ENCODE data around the gene HK1. TPM values are rescaled to one million over a fixed set of nuclear protein-coding genes. Genes with fewer than 3 reads are reported as not detected.

Gene HK1
- total RNA-seq, 2 experiments from 2014 or later, result 213 to 220 TPM

DNA sequence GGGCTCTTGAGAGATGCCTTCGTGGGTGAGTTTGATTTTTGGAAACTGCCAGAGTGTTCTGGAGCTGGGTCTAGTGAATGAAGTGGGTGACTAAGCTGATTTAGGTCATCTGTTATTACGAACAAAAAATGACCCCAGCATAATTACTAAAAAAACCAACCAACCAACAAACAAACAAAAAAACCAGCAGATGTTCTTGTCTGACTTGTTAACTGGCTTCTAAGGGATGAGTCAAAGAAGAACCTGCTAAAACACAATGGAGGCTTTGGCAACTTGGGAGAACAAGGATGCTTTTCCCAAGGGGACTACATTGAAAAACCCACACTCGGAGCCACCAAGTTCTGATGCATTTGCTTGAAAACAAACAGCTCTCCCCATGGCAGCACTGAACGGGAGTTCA is 126.9 kb downstream of the HK1 start:
- H3K4me3 Mint-ChIP-seq, result no peak overlapping the region
- peak overlapping the region; percentile 28 for H3K27ac Mint-ChIP-seq
- H3K27me3 Mint-ChIP-seq, result no peaks in the 10 kb centered on the region
- peaks cover 17% of the 10 kb centered on the region for H3K4me1 Mint-ChIP-seq (ENCODE audit: low read depth)
- POLR2A ChIA-PET, result no interaction called here
- H3K9me3 Mint-ChIP-seq, result no peaks in the 10 kb centered on the region
- no peak for DNase-seq
- H3K36me3 Mint-ChIP-seq, result peaks cover 23% of the 10 kb centered on the region
- intact Hi-C loops (cut with micrococcal nuclease), result loop anchor here (5.0 kb wide), 3 partner anchors 183 to 408 kb away; partner anchors contain the start of genes FAM241B and HKDC1
- CTCF ChIA-PET, result interaction anchor here (0.6 to 4.1 kb wide), 2 partner anchors 103 to 224 kb away, joined by 3 to 50 read pairs; no protein-coding TSS in a partner anchor

DNA sequence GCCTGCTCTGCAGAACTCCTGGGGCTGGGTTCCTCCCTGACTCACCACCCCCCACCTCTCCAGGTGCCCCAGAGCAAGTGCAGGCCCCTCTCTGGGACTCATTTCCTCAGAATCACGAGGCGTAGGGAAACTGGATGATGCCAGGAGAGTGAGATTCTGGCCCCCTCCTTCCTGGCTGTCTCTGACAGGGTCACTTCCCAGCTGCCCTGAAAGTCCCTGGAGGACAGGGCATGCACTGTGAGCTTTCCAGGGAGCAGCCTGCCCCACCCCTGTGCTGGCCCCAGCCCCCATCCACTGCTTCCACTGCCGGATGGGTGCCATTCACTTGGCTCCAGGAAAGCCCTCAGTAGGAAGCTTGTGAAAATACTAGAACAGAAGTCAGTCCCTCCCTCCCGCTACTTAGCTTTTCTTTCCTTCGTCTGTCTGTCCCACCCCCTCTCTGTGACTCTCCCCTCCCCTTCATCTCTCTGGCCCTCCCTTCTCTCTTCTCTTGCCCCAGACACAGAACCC is 128.1 kb downstream of the HK1 start:
- ChIA-PET POLR2A (interaction anchor here (1.3 kb wide), 1 partner anchor 101 kb away, joined by 6 read pairs; no protein-coding TSS in a partner anchor), CTCF (interaction anchor here (0.6 to 4.1 kb wide), 9 partner anchors 8 to 176 kb away, joined by 3 to 50 read pairs (median 5); no protein-coding TSS in a partner anchor)
- intact Hi-C loops (cut with micrococcal nuclease), result loop anchor here (5.0 kb wide), 3 partner anchors 184 to 409 kb away; partner anchors contain the start of genes FAM241B and HKDC1
- peak overlapping the region; percentile 51 for H3K27ac Mint-ChIP-seq
- H3K4me1 Mint-ChIP-seq (ENCODE audit: low read depth), result peaks cover 17% of the 10 kb centered on the region
- no peak for DNase-seq
- H3K27me3 Mint-ChIP-seq, result no peaks in the 10 kb centered on the region
- peaks cover 15% of the 10 kb centered on the region for H3K36me3 Mint-ChIP-seq
- no peak overlapping the region for H3K4me3 Mint-ChIP-seq
- H3K9me3 Mint-ChIP-seq, result no peaks in the 10 kb centered on the region

DNA sequence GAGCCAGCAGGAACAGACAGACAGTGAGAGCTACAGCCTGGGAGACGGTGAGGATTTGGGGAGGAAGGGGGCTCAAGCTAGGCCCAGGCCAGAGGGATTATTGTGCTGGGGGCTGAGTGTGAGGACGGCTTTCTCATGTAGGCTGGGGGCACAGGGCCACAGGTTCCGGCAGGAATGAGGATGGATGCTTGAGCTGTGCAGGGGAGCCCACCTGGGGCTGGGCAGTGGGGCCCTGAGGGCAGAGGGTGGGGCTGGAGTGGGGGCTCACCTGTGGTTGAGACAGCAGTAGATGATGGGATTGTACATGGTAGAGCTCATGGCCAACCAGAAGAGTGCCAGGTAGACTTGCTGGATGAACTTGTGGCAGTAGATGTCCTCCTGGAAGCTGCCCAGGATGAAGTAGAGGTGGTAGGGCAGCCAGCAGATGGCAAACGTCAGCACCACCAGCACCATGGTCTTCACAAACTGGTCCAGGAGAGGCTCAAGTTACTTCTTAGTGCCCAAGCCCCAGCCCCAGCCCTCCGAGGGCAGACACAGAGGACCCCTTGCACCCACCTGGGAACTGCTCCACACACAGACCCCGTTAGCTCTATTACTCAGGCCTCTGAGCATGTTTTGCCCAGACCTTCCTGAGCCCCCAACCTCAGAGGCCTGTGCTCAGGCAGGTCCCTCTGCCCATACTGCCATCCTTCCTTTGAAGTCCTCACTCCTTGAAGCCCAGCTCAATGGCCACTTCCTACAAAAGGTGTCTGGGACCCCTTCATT is 128.7 kb downstream of the HK1 start:
- Mint-ChIP-seq H3K4me3 (no peak overlapping the region), H3K27me3 (no peaks in the 10 kb centered on the region), H3K4me1 (ENCODE audit: low read depth) (peaks cover 17% of the 10 kb centered on the region), H3K9me3 (no peaks in the 10 kb centered on the region), H3K36me3 (peaks cover 11% of the 10 kb centered on the region), H3K27ac (peak overlapping the region; percentile 51)
- POLR2A ChIA-PET, result interaction anchor here (1.3 kb wide), 2 partner anchors 89 to 101 kb away, joined by 4 to 6 read pairs; no protein-coding TSS in a partner anchor
- DNase-seq, result no peak
- CTCF ChIA-PET, result interaction anchor here (0.6 to 4.1 kb wide), 21 partner anchors 9 to 200 kb away, joined by 3 to 50 read pairs (median 4); partner anchors contain the start of gene TSPAN15
- intact Hi-C loops (cut with micrococcal nuclease), result loop anchor here (5.0 kb wide), 3 partner anchors 185 to 410 kb away; partner anchors contain the start of genes FAM241B and HKDC1

DNA sequence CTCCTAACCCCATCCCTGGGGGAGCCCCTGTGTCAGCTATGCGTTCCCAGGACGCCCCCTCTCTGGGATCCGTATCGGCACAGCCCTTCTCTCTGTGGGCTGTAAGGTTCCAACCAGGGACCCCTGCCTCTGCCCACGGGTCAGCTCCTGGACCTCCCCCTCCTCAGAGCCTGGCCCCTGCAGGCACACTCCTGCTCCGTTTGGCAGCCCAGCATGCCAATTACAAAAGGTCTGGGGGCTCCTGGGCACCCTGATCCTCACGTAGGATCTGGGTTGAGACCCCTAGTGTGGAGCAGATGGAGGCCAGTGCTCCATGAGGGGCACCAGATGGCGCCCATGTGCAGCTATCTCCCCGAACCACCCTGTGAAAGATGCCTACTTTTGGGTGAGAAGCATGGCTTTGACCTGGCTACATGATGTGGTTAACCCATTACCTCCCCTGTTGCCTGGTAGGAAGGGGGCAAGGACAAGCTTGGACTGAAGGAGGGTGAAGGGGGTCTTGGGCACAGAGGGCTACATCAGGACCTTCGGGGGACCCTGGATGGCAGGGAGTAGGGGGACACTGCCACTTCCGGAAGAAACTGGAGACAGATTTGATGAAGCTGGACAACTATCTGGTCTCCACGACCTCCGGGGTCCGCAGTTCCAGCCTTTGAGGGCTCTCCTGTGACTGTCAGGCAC is 129.5 kb downstream of the HK1 start:
- no peak overlapping the region for H3K4me3 Mint-ChIP-seq
- intact Hi-C loops (cut with micrococcal nuclease), result loop anchor here (1.0 to 5.0 kb wide), 8 partner anchors 17 to 410 kb away; partner anchors contain the start of genes FAM241B and HKDC1
- no peak overlapping the region for H3K27ac Mint-ChIP-seq
- no peaks in the 10 kb centered on the region for H3K27me3 Mint-ChIP-seq
- peak; percentile 40 for DNase-seq
- H3K4me1 Mint-ChIP-seq (ENCODE audit: low read depth), result peaks cover 17% of the 10 kb centered on the region
- ChIA-PET POLR2A (interaction anchor here (0.9 to 1.3 kb wide), 4 partner anchors 12 to 100 kb away, joined by 3 to 6 read pairs (median 4); no protein-coding TSS in a partner anchor), CTCF (interaction anchor here (0.6 to 4.1 kb wide), 31 partner anchors 10 to 222 kb away, joined by 3 to 50 read pairs (median 4); partner anchors contain the start of gene TSPAN15)
- H3K9me3 Mint-ChIP-seq, result no peaks in the 10 kb centered on the region
- peaks cover 7% of the 10 kb centered on the region for H3K36me3 Mint-ChIP-seq

DNA sequence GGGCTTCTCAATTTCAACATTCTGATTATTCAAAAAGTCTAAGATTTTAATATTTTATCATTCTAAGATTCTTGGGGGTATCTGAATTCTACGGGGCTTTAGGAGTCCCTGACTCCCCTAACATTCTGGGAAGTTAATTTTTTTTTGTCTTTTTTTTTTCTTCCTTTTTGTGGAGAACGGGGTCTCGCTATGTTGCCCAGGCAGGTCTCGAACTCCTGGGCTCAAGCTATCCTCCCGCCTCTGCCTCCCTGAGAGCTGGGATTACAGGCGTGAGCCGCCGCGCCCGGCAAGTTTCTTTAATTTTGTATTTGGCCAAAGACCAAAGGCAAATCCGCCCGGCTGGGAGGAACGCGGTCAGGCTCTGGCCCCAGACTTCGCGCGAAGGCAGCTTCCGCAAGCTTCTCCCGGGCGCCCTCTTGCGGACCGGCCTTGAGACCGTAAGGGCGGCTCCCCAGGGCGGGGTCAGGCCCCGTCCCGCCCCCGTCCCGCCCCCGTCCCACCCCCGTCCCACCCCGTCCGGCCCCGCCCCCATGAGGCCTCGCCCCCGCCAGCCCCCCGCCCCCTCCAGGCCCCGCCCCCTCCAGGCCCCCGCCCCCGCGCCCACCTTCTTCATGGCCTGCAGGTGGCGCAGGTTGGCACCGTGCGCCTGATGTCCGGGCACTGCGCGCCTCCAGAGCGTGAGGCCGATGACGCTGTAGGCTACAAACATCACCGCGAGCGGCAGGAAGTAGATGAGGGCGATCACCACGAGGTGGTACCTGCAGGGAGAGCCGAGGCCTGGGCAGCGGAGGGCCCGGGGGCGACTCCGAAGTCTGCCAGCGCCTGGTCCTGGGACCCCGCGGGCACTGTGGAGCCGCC is 130.3 kb downstream of the HK1 start:
- no peaks in the 10 kb centered on the region for H3K9me3 Mint-ChIP-seq
- POLR2A ChIA-PET, result interaction anchor here (0.9 to 1.3 kb wide), 3 partner anchors 12 to 91 kb away, joined by 3 to 4 read pairs (median 3); no protein-coding TSS in a partner anchor
- intact Hi-C loops (cut with micrococcal nuclease), result loop anchor here (1.0 to 5.0 kb wide), 8 partner anchors 16 to 411 kb away; partner anchors contain the start of genes FAM241B and HKDC1
- DNase-seq, result peak; percentile 93
- H3K27me3 Mint-ChIP-seq, result peaks cover 2% of the 10 kb centered on the region
- peaks cover 15% of the 10 kb centered on the region for H3K4me1 Mint-ChIP-seq (ENCODE audit: low read depth)
- H3K4me3 Mint-ChIP-seq, result peak overlapping the region; percentile 46
- peak overlapping the region; percentile 76 for H3K27ac Mint-ChIP-seq
- H3K36me3 Mint-ChIP-seq, result peaks cover 2% of the 10 kb centered on the region
- CTCF ChIA-PET, result interaction anchor here (0.6 to 4.1 kb wide), 27 partner anchors 10 to 762 kb away, joined by 3 to 50 read pairs (median 5); partner anchors contain the start of gene TSPAN15

DNA sequence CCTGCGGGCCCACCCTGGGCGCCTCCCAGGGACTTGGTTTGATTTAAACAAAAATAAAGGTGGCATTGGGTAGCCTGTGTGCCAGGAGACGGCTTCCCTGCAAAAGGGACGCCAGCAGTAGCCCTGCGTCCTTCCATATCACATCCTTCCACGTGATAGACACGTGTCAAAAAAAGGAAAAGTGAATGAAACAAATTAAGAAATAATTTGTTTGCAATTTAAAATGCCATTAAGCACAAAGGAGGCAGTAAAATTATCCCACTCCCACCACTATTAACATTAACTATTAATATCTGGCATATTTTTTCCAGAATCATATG is 130.8 kb downstream of the HK1 start:
- POLR2A ChIA-PET, result interaction anchor here (1.1 kb wide), 1 partner anchor 15 kb away, joined by 3 read pairs; no protein-coding TSS in a partner anchor
- peaks cover 15% of the 10 kb centered on the region for H3K4me1 Mint-ChIP-seq (ENCODE audit: low read depth)
- H3K4me3 Mint-ChIP-seq, result no peak overlapping the region
- DNase-seq, result no peak
- H3K27ac Mint-ChIP-seq, result peak overlapping the region; percentile 76
- peaks cover 2% of the 10 kb centered on the region for H3K27me3 Mint-ChIP-seq
- no peaks in the 10 kb centered on the region for H3K9me3 Mint-ChIP-seq
- intact Hi-C loops (cut with micrococcal nuclease), result loop anchor here (2.0 to 5.0 kb wide), 5 partner anchors 16 to 412 kb away; partner anchors contain the start of genes FAM241B and HKDC1
- H3K36me3 Mint-ChIP-seq, result no peaks in the 10 kb centered on the region
- CTCF ChIA-PET, result interaction anchor here (0.6 to 4.1 kb wide), 14 partner anchors 11 to 179 kb away, joined by 3 to 50 read pairs (median 6); no protein-coding TSS in a partner anchor

DNA sequence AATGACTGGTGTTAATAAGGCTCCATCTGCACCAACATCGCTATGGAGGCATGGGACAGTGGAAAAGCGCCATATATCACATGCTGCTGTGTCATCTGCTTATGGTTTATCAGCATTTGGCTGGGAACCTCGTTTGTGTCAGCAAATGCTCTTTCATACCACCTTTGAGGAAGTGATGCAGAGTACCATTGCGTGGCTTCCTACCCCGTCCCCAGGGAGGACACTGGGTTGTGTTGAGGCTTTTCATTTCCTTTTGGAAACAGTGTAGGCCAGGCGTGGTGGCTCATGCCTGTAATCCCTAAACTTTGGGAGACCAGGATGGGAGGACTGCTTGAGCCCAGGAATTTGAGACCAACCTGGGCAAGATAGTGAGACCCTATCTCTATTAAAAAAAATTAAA is 131.7 kb downstream of the HK1 start:
- POLR2A ChIA-PET, result no interaction called here
- Mint-ChIP-seq H3K27ac (no peak overlapping the region), H3K27me3 (peaks cover 2% of the 10 kb centered on the region), H3K9me3 (no peaks in the 10 kb centered on the region), H3K4me1 (ENCODE audit: low read depth) (peaks cover 15% of the 10 kb centered on the region), H3K36me3 (no peaks in the 10 kb centered on the region), H3K4me3 (no peak overlapping the region)
- CTCF ChIA-PET, result interaction anchor here (0.9 kb wide), 1 partner anchor 14 kb away, joined by 3 read pairs; no protein-coding TSS in a partner anchor
- intact Hi-C loops (cut with micrococcal nuclease), result loop anchor here (2.0 to 5.0 kb wide), 5 partner anchors 15 to 413 kb away; partner anchors contain the start of genes FAM241B and HKDC1
- DNase-seq, result no peak

DNA sequence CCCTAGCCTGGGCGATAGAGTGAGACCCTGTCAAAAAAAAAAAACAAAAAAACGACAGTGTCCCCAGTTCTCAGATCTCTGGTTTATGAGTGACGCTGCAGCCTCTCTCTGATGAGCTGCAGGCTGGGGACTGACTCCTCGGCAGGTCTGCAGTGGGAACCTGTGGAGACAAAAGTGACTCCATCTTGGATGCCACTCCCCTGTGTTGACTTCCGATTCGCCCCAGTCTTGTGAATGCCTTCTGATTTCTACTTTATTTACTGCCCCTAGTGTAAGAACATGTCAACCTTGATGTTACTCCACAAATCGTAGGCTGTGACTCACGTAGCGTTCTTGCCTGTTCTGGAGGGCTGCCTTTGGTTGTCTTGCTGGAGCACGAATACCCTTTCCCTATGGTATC is 132.2 kb downstream of the HK1 start:
- POLR2A ChIA-PET, result no interaction called here
- no peaks in the 10 kb centered on the region for H3K9me3 Mint-ChIP-seq
- intact Hi-C loops (cut with micrococcal nuclease), result no loop called here
- peaks cover 15% of the 10 kb centered on the region for H3K4me1 Mint-ChIP-seq (ENCODE audit: low read depth)
- no peak for DNase-seq
- H3K27me3 Mint-ChIP-seq, result peaks cover 2% of the 10 kb centered on the region
- H3K4me3 Mint-ChIP-seq, result no peak overlapping the region
- H3K36me3 Mint-ChIP-seq, result no peaks in the 10 kb centered on the region
- no peak overlapping the region for H3K27ac Mint-ChIP-seq
- CTCF ChIA-PET, result interaction anchor here (0.9 to 1.5 kb wide), 4 partner anchors 11 to 97 kb away, joined by 3 to 4 read pairs (median 3); no protein-coding TSS in a partner anchor

DNA sequence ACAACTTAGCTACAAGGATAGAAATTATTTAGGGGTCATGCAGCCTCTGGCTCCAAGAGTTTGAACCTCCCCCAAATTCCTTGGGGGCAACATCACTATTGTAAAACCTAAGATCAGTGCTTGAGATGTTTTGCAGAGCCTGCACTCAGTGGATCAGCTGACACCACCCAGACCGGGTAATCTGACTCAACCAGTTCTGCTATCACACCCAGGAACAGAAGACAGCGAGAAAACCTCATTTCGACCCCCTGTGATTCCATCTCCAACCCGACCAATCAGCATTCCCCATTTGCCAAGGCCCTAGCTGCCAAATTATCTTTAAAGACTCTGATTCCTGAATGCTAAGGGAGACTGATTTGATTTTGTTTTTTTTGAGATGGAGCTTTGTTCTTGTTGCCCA is 133.2 kb downstream of the HK1 start:
- no peak for DNase-seq
- Mint-ChIP-seq H3K4me3 (no peak overlapping the region), H3K4me1 (ENCODE audit: low read depth) (peaks cover 15% of the 10 kb centered on the region), H3K27ac (no peak overlapping the region), H3K9me3 (no peaks in the 10 kb centered on the region), H3K36me3 (no peaks in the 10 kb centered on the region), H3K27me3 (peaks cover 2% of the 10 kb centered on the region)
- POLR2A ChIA-PET, result no interaction called here
- intact Hi-C loops (cut with micrococcal nuclease), result no loop called here
- CTCF ChIA-PET, result interaction anchor here (0.9 to 1.5 kb wide), 4 partner anchors 10 to 96 kb away, joined by 3 to 5 read pairs (median 4); no protein-coding TSS in a partner anchor

DNA sequence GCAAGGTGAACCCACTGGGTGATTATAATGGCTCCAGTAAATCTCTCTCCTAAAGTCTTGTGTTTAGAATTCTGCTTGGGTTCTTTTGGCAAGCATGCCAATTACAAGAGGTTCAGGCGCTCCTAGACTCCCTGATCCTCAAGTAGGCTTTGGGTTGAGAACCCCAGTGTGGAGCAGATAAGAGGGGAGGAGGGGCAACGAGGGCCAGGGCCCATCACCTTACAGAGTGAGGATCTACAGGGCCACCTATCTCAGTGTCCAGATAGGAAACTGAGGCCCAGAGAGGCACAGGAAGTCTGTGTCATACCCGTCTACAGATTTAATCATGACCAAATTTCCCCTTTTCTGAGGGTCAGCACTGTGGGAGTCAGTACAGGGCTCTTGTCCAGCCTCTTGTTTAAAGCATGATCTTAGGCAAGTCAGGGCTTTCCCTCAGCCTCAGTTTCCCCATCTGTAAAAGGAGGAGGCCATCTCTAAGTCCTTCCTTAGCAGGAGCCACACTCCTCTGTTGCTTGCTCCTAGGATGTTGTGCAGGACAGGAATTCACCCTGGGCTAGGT is 134.0 kb downstream of the HK1 start:
- intact Hi-C loops (cut with micrococcal nuclease), result no loop called here
- Mint-ChIP-seq H3K9me3 (no peaks in the 10 kb centered on the region), H3K27me3 (peaks cover 2% of the 10 kb centered on the region), H3K4me3 (no peak overlapping the region), H3K4me1 (ENCODE audit: low read depth) (peaks cover 15% of the 10 kb centered on the region), H3K36me3 (no peaks in the 10 kb centered on the region), H3K27ac (no peak overlapping the region)
- CTCF ChIA-PET, result interaction anchor here (1.4 kb wide), 1 partner anchor 96 kb away, joined by 4 read pairs; no protein-coding TSS in a partner anchor
- POLR2A ChIA-PET, result no interaction called here
- no peak for DNase-seq
